Endothelial cell of umbilical vein (primary cell): ENCODE measurements around the gene BABAM2. TPM values are rescaled to one million over a fixed set of nuclear protein-coding genes. Genes with fewer than 3 reads are reported as not detected.
A peak's percentile ranks its signal among the peaks of the same experiment; 100 is the strongest.

Experiments
- BruUV-seq: library from RNA; stranded (reverse); fragments of 400-500 nt; replicated peaks from 2 replicates; lab custom pipeline; 2021; lab: Mats Ljungman, UMichigan
- CTCF ChIA-PET: fragments of 300-600, 350-600 bp; sonication (Branson Sonifier 250); formaldehyde crosslinking; loops from one replicate; lab custom pipeline; 2021; ENCODE audit warnings: antibody characterized with exemption, inconsistent platforms; lab: Charles Lee
- POLR2A ChIA-PET: fragments of 300-600, 350-600 bp; sonication (Branson Sonifier 250); formaldehyde crosslinking; loops from one replicate; lab custom pipeline; 2021; ENCODE audit warnings: antibody characterized with exemption, inconsistent platforms; lab: Charles Lee
- DNase-seq: peaks from one replicate; pipeline ENCODE4 v3.0.0-alpha.2; 2011; ENCODE audit warnings: low read depth, low spot score
- FAIRE-seq: peaks from 2 replicates; lab custom pipeline; 2011; peaks lifted over from hg19 to GRCh38; lab: Jason Lieb, UNC
- H2AFZ ChIP-seq: 2 replicates; pipeline ENCODE4 v1.6.0; 2012; ENCODE audit warnings: low read depth, low read length, control low read depth, inconsistent platforms
- H3K27ac ChIP-seq: 2 replicates; pipeline ENCODE4 v1.5.1; 2011; ENCODE audit warnings: low read depth, mild to moderate bottlenecking, control low read depth, low read length, moderate library complexity; ENCODE audit not compliant: insufficient read depth
- H3K27me3 ChIP-seq, 2 experiments: 2 replicates each; pipeline versions ENCODE4 v1.6.0 to v1.6.1; 2011; ENCODE audit warnings: low read length in 2 of 2, mixed read lengths in 1 of 2; ENCODE audit not compliant: control insufficient read depth in 2 of 2, insufficient read depth in 2 of 2
- H3K36me3 ChIP-seq, 2 experiments: 2 replicates in 1 of 2; 3 replicates in 1 of 2; pipeline ENCODE4 v1.5.1; 2011; ENCODE audit warnings: low read length in 2 of 2, mild to moderate bottlenecking in 1 of 2, moderate library complexity in 1 of 2; ENCODE audit not compliant: control insufficient read depth in 2 of 2, insufficient read depth in 2 of 2; ENCODE audit errors: extremely low read depth in 1 of 2
- H3K4me1 ChIP-seq: 3 replicates; pipeline ENCODE4 v1.5.1; 2011; ENCODE audit warnings: mild to moderate bottlenecking, low read length; ENCODE audit not compliant: control insufficient read depth, insufficient read depth; ENCODE audit errors: extremely low read depth
- H3K4me2 ChIP-seq: 2 replicates; pipeline ENCODE4 v1.6.1; 2011; ENCODE audit warnings: low read length, control low read depth, mixed read lengths; ENCODE audit not compliant: insufficient read depth
- H3K4me3 ChIP-seq, 3 experiments: fragments of 200-600 bp in 1 of 3; sonication (generic), shearing (Covaris generic) in 1 of 3; replicated peaks in 1 of 3; 2 replicates each; pipeline ENCODE4 v1.5.1; 2011 to 2016; ENCODE audit warnings: control low read depth in 3 of 3, low read length in 3 of 3, mild to moderate bottlenecking in 2 of 3, inconsistent platforms in 1 of 3, low read depth in 1 of 3, moderate library complexity in 1 of 3; ENCODE audit not compliant: insufficient read depth in 1 of 3
- H3K79me2 ChIP-seq: 2 replicates; pipeline ENCODE4 v1.6.0; 2012; ENCODE audit warnings: low read length, inconsistent platforms; ENCODE audit not compliant: control insufficient read depth, insufficient read depth
- H3K9ac ChIP-seq: replicated peaks from 2 replicates; pipeline ENCODE3; 2011; ENCODE audit warnings: low read length, control low read depth; ENCODE audit not compliant: insufficient read depth; ENCODE audit errors: extremely low read depth
- H3K9me1 ChIP-seq: replicated peaks from 3 replicates; pipeline ENCODE4 v1.6.0; 2011; ENCODE audit warnings: mild to moderate bottlenecking, low read length; ENCODE audit not compliant: control insufficient read depth, insufficient read depth; ENCODE audit errors: extremely low read depth
- H3K9me3 ChIP-seq: replicated peaks from 2 replicates; pipeline ENCODE4 v1.5.1; 2012; ENCODE audit warnings: low read length, inconsistent platforms; ENCODE audit not compliant: control insufficient read depth, insufficient read depth
- H4K20me1 ChIP-seq: replicated peaks from 2 replicates; pipeline ENCODE3; 2011; ENCODE audit warnings: mild to moderate bottlenecking, low read length; ENCODE audit not compliant: control insufficient read depth, insufficient read depth; ENCODE audit errors: extremely low read depth
- EZH2 ChIP-seq: IDR thresholded peaks from 2 replicates; pipeline ENCODE4 v1.6.1; 2012; ENCODE audit warnings: borderline replicate concordance, low read depth, mild to moderate bottlenecking, moderate library complexity, low read length, inconsistent platforms; ENCODE audit not compliant: severe bottlenecking
- FOS ChIP-seq: IDR thresholded peaks from 2 replicates; pipeline ENCODE4 v1.6.1; 2011; ENCODE audit warnings: mild to moderate bottlenecking, low read length, moderate library complexity, borderline replicate concordance; ENCODE audit not compliant: insufficient read depth
- GATA2 ChIP-seq: IDR thresholded peaks from 2 replicates; pipeline ENCODE4 v1.7.0; 2011; ENCODE audit warnings: low read depth, mild to moderate bottlenecking, moderate library complexity, mixed read lengths, low read length; ENCODE audit not compliant: insufficient read length, insufficient read depth
- JUN ChIP-seq: IDR thresholded peaks from 2 replicates; pipeline ENCODE4 v1.6.1; 2011; ENCODE audit warnings: borderline replicate concordance, low read depth; ENCODE audit not compliant: insufficient read length, insufficient read depth
- MYC ChIP-seq: IDR thresholded peaks from one replicate; pipeline ENCODE4 v1.6.1; 2011; ENCODE audit warnings: mild to moderate bottlenecking, low read depth, low read length
- POLR2A ChIP-seq: IDR thresholded peaks from 2 replicates; pipeline ENCODE4 v1.6.1; 2012; ENCODE audit warnings: low read depth, mild to moderate bottlenecking, control low read depth, low read length
- POLR2AphosphoS5 ChIP-seq: IDR thresholded peaks from 2 replicates; pipeline ENCODE4 v1.6.1; 2012; ENCODE audit warnings: low read depth, mild to moderate bottlenecking, control low read depth, low read length, moderate library complexity; ENCODE audit not compliant: insufficient read depth
- dilution Hi-C: fragments of 300-500 bp; cut with MboI; formaldehyde crosslinking; loops from one replicate; pipeline ENCODE4 v1.15.0; 2019; ENCODE audit warnings: low sequenced_read_pairs; ENCODE audit not compliant: extremely low pct_ligation_motif_present
- intact Hi-C: fragments of 100-400 bp; cut with micrococcal nuclease; formaldehyde crosslinking; loops from one replicate; pipeline ENCODE4 v1.10.0; 2022
- polyA plus RNA-seq, 4 experiments: library from polyadenylated mRNA; depleted of rRNA in 3 of 4; stranded (reverse) in 3 of 4; unstranded in 1 of 4; fragments of >200 nt; gene quantifications; 2 replicates each; pipeline versions ENCODE4 v1.2.1 to v1.2.3, GENCODE V29; 2011 to 2012; ENCODE audit warnings: missing spikeins in 1 of 4
- total RNA-seq: library from RNA; stranded (reverse); gene quantifications from 2 replicates; pipeline ENCODE4 v1.2.3, GENCODE V29; 2021
- TF ChIP-seq, protein P1 (sequence below), 2 donors: IDR thresholded peaks; 1 replicate in 1 of 2; 2 replicates in 1 of 2; pipeline ENCODE4 v1.5.1; 2011; ENCODE audit warnings: low read length in 2 of 2, mild to moderate bottlenecking in 2 of 2, moderate library complexity in 2 of 2, control low read depth in 1 of 2, inconsistent platforms in 1 of 2, low read depth in 1 of 2; ENCODE audit not compliant: insufficient read depth in 1 of 2; ENCODE audit errors: extremely low read depth in 1 of 2
- TF ChIP-seq, protein P2 (sequence below): IDR thresholded peaks from 2 replicates; pipeline ENCODE4 v1.6.1; 2011; ENCODE audit not compliant: insufficient read depth, insufficient read length

BABAM2 gene
- total and polyA plus RNA-seq, 2 donors (not counting 3 experiments of a cell fraction or from before 2014, with no cell fraction given): 19.9 to 27.6 TPM

DNA sequence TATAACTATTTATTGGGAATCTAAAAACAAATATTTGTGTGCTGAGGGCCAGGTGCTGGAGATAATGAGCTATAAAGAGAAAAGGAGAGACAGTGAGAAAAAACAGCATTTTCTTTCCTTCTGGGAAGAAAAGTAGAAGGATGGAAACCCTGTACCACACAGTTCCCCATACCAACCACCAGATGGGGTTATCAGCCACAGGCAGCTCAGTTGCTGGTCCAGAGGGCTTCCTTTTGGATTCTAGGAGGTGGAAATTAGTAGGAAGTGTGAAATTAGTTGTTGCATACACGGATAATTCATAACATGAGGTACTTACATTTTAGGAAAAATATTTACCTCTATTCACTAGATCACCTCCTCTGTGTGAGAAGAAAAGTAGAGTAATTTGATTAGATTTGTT lies 265.1 kb downstream of the BABAM2 start:
- DNase-seq: no peak
- BruUV-seq: no TSS peak

DNA sequence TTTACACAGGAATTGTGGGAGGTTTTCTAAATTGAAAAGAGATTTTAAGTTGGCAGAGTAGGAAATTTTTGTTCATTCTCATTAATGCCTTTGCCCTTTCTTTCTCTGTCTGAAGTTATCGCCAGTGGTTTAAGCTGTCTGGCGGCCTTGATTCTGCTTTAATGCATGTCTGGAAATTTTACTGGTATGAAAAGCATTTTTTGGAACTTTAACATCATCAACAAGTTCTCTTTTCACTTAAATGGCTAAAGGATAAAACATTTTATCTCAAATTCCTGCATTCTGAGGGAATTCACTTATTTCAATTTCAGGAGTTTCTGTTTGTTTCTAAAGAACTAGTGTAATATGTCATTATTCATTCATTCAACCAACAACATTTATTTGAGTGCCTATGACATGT lies 268.3 kb downstream of the BABAM2 start:
- Histone ChIP-seq H3K4me1 (no peaks in the 10 kb centered on the region), H4K20me1 (no peaks in the 10 kb centered on the region), H3K27me3 (no peaks in the 10 kb centered on the region), H3K4me3 (no peak overlapping the region), H3K9ac (no peak overlapping the region), H3K4me2 (no peak overlapping the region), H3K36me3 (no peaks in the 10 kb centered on the region), H3K9me1 (no peaks in the 10 kb centered on the region), H3K9me3 (no peaks in the 10 kb centered on the region), H2AFZ (no peak overlapping the region), H3K27ac (no peak overlapping the region), H3K79me2 (no peaks in the 10 kb centered on the region)
- CTCF ChIA-PET: interaction anchor here (1.0 to 1.5 kb wide), 2 partner anchors 11 to 60 kb away, joined by 3 to 5 read pairs; no protein-coding TSS in a partner anchor
- dilution Hi-C loops: no loop called here
- TF ChIP-seq FOS (no peak), POLR2AphosphoS5 (no peak), EZH2 (no peak), POLR2A (no peak), MYC (no peak), JUN (no peak), GATA2 (no peak)
- TF ChIP-seq, protein P1, sequence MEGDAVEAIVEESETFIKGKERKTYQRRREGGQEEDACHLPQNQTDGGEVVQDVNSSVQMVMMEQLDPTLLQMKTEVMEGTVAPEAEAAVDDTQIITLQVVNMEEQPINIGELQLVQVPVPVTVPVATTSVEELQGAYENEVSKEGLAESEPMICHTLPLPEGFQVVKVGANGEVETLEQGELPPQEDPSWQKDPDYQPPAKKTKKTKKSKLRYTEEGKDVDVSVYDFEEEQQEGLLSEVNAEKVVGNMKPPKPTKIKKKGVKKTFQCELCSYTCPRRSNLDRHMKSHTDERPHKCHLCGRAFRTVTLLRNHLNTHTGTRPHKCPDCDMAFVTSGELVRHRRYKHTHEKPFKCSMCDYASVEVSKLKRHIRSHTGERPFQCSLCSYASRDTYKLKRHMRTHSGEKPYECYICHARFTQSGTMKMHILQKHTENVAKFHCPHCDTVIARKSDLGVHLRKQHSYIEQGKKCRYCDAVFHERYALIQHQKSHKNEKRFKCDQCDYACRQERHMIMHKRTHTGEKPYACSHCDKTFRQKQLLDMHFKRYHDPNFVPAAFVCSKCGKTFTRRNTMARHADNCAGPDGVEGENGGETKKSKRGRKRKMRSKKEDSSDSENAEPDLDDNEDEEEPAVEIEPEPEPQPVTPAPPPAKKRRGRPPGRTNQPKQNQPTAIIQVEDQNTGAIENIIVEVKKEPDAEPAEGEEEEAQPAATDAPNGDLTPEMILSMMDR (IDR thresholded peaks at IDR 0.05; ENCODE audit: extremely low read depth in 1 of 2, insufficient read depth in 1 of 2, low read depth in 1 of 2, low read length in 2 of 2): no peak
- TF ChIP-seq, protein P2, sequence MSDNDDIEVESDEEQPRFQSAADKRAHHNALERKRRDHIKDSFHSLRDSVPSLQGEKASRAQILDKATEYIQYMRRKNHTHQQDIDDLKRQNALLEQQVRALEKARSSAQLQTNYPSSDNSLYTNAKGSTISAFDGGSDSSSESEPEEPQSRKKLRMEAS: no peak
- intact Hi-C loops: loop anchor here (10.0 kb wide), 2 partner anchors 296 to 1254 kb away; no protein-coding TSS in a partner anchor
- POLR2A ChIA-PET: no interaction called here
- BruUV-seq: no TSS peak
- FAIRE-seq (no peak), DNase-seq (no peak)

More for the DNA sequence above, 265.1 kb downstream of the BABAM2 start:
- intact Hi-C loops: loop anchor here (1.0 to 10.0 kb wide), 3 partner anchors 241 to 1251 kb away; no protein-coding TSS in a partner anchor
- Histone ChIP-seq H3K4me3 (no peak overlapping the region), H4K20me1 (no peaks in the 10 kb centered on the region), H3K27ac (no peak overlapping the region), H3K4me2 (no peak overlapping the region), H3K79me2 (no peaks in the 10 kb centered on the region), H3K4me1 (no peaks in the 10 kb centered on the region), H3K9me1 (no peaks in the 10 kb centered on the region), H3K9me3 (no peaks in the 10 kb centered on the region), H2AFZ (no peak overlapping the region), H3K27me3 (no peaks in the 10 kb centered on the region), H3K36me3 (no peaks in the 10 kb centered on the region), H3K9ac (no peak overlapping the region)
- TF ChIP-seq, protein P1 (IDR thresholded peaks at IDR 0.05; ENCODE audit: extremely low read depth in 1 of 2, insufficient read depth in 1 of 2, low read depth in 1 of 2, low read length in 2 of 2): peak; percentile 46 to 47
- TF ChIP-seq, protein P2: no peak
- ChIA-PET CTCF (interaction anchor here (1.0 kb wide), 1 partner anchor 126 kb away, joined by 3 read pairs; no protein-coding TSS in a partner anchor), POLR2A (interaction anchor here (0.5 kb wide), 1 partner anchor 767 kb away, joined by 3 read pairs; no protein-coding TSS in a partner anchor)
- dilution Hi-C loops: no loop called here
- FAIRE-seq: no peak
